MV-4-11 (cell line): Measurements from ENCODE around the gene CTNNBL1.
"Not testable (repeated sequence)": the region's sequence is repeated elsewhere in the genome, so short reads cannot be mapped to it uniquely, and the experiment has no call there.

Experiments
- DNase-seq: peaks from one replicate; lab custom pipeline; 2025; lab: John Stamatoyannopoulos, UW

Gene CTNNBL1, protein sequence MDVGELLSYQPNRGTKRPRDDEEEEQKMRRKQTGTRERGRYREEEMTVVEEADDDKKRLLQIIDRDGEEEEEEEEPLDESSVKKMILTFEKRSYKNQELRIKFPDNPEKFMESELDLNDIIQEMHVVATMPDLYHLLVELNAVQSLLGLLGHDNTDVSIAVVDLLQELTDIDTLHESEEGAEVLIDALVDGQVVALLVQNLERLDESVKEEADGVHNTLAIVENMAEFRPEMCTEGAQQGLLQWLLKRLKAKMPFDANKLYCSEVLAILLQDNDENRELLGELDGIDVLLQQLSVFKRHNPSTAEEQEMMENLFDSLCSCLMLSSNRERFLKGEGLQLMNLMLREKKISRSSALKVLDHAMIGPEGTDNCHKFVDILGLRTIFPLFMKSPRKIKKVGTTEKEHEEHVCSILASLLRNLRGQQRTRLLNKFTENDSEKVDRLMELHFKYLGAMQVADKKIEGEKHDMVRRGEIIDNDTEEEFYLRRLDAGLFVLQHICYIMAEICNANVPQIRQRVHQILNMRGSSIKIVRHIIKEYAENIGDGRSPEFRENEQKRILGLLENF

DNA sequence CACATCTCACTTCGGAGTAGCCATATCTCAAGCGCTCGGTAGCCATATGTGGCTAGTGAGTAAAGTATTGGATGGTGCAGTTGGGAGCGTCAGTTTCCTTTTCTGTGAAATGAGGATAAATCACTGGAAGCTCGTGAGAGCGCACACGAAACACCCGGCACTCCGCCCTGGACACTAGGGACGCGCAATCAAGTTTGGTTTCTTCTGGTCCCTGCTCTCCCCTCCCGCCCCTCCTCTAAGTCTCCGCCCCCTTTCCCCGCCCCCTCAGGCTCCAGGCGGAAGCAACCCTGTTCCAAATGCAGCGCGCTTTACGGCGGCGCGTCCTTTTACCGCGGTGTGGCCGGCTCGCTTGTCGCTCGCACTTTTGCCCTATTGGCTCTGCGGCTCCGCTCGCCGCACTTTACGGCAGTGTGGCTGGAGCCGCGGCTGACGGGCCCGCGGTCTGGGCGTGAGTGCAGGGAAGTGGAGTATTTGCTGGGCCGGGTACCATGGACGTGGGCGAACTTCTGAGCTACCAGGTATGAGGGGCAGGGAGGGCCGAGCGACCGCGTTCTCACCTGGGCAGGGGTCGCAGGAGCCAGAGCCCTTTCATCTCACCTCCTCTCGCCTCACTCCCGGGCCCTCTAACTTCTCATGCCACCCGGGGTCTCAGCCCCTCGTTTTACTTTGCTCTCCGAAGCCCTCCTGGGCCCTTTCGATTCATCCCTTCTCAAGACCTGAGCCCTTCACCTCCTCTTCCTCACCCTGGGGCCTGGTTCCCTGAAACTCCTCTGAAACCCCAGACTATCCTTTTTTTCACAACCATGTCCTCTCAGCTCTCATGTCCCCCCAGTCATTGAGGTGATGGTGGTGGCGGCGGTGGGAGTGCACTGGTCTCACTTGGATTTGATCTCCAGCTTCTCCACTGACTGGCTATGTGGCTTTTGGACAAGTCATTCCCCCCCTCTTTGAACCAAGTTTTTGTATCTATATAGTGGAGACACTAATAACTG lies at the start of gene CTNNBL1:
TSS of gene CTNNBL1 (plus strand) at position 396 of the 992 bp plus-strand sequence. CDS start at position 489, 93 bp downstream.
- peak; percentile 95 for DNase-seq

GRCh38 chr20:37644605-37645004 lies 49.2 kb upstream of the CTNNBL1 start:
- DNase-seq: no peak

DNA sequence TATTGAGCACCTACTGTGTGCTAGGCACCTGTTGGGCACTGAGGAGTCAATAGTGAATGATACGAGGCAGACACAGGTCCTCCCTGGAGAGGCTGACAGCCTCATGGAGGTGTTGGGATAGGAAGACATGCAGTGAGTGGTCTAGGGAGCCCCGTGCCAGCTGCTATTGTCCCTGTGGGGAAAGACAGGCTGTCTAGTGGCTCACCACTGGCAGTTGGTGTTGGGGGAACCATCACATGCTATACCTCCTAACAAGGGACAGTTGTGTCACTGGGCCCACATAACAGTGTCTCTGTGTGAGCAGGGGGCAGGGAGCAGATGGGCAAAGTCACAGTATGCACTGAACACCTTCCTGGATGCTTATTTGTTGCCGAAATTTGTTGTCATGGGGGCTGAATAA lies 45.9 kb upstream of the CTNNBL1 start:
- DNase-seq: no peak

DNA sequence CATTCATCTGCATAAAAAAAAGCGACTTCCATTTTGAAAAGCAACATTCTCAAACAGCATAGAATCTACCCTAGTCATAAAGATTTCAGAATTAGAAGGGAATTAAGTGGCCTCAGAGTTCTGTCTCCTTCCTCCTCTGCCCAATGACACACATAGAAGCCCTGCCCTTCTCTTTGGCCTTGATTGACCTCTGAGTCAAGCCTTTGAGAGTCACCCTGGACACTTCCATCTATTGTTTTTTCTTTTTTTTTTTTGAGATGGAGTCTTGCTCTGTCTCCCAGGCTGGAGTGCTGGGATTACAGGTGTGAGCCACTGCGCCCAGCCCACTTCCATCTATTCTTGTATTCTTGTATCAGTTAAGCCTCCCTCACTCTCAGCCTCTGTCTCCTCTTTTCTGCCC lies 44.8 kb upstream of the CTNNBL1 start:
- no peak for DNase-seq

DNA sequence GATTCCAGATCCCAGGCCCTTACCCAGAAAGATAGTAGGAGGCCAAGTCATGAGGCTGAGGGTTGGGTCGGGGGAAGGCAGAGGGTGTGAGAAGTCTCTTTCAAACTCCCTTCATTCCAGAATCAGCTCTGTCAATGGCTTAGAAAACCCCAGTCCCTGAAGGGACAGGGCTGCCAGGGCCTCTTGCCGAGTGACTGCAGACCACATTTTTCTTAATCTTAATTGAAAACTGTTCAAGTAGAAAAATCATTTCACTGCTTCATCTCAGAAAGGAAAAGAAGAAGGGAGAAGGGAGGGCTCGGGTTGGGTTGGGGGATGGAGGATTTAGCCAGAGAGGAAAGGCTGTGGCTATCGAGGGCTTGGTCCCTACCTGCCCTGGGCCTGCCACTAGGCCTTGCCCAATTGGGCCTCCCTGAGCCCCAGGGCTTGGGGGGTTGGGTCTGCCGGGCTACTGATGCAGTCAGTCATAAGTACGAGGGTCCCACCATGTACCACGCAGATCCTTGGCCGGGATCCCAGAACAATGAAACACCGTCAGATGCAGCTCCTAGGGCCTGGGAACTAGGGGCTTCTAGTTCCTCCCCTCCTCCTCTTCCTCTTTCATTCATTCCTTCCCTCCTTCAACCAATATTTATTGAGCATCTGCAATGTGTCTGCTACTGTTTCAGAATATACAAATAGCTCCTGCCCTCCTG lies 44.0 kb upstream of the CTNNBL1 start:
- no peak for DNase-seq

- DNase-seq: no peak
These were observed 43.2 kb upstream of the CTNNBL1 start for GRCh38 chr20:37650661-37651060.

DNA sequence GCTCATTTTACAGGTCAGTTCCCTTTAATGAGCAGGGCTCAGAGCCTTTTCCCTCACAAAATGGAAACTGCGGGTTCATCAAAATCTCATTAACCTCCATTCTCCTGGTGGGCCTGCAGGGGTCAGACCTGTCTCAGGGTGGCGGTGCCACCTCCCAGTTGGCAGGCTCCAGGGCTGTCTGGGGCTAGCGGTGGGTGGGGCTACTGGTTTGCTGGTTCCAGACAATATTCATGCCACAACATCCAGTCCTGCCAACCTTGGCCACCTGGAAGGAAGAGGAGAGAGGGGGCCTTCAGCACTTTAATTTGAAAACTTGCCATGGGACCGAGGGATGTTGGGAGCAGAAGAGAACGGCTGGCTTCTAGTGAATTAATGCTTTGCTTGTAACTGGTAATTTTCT lies 41.9 kb upstream of the CTNNBL1 start:
- DNase-seq: peak; percentile 19

DNA sequence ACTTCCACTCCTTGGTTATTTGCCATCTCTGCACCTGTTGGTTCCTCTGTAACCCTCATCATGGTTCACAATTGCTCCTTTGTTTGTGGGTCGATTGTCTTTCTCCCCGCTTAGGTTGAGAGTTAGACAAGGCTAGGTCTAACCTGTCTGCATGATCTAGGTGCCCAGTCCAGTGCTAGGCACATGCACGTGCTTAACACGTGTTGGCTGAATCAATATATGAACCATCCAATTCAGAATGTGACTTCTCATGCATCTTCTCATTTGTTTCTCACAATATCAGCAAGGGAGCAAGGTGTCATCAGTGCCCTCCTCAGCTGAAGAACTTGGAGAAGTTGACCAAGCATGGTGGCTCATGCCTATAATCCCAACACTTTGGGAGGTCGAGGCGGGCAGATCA lies 36.9 kb upstream of the CTNNBL1 start:
- DNase-seq: no peak

GRCh38 chr20:37657924-37658804 lies 35.7 kb upstream of the CTNNBL1 start:
- no peak for DNase-seq

DNA sequence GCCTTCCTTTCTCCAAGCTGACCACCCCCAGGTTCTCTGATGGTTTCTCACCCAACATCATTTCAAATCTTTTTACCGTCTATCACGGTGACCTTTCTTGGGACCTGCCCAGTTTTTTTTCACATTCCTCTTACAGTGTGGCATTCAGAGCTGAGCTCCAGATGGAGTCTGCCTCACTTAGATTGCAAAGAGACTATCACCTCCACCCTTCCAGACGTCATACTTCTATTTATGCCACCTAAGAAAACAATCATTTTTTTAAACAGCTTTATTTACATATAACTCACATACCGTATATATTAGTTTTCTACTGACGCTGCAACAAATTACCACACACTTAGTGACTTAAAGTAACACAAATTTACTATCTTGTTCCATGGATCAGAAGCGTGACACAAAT lies 32.3 kb upstream of the CTNNBL1 start:
- no peak for DNase-seq

- no peak for DNase-seq
These were observed 31.5 kb upstream of the CTNNBL1 start for GRCh38 chr20:37662308-37662707.

GRCh38 chr20:37664595-37664994 lies 29.2 kb upstream of the CTNNBL1 start:
- not testable (repeated sequence) for DNase-seq

GRCh38 chr20:37668166-37668565 lies 25.7 kb upstream of the CTNNBL1 start:
- DNase-seq: no peak

DNA sequence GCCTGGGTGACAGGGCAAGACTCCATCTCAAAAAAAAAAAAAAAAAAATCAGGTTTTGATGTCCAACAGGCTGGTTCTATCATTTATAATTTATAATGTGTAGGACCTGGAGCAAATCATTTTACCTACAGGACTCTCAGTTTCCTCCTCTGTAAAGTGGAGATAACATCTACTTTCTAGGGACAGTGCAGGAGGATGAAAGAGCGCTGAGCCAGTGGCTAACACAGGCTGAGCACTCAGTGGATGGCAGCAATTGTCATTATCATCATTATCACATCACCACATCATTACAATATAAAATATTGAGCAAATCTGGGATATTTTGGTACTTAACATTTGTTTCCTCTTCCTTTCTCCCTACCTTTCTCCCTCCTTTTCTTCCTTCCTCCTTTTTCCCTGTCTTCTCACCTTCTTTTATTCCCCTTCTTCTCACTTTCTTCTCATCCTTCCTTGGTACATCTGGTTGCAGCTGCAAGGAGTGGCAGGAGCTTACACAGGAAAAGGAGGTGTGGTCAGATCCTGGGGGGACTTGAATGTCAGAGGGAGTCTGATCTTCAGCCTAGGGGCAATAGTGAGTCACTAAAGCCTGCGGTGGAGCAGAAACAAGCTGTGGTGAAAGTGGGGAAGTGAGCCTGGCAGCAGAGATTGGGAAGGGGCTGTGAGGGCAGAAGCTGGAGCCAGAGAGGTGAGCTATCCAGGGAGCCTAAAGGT lies 24.6 kb upstream of the CTNNBL1 start:
- peak; percentile 86 for DNase-seq

DNA sequence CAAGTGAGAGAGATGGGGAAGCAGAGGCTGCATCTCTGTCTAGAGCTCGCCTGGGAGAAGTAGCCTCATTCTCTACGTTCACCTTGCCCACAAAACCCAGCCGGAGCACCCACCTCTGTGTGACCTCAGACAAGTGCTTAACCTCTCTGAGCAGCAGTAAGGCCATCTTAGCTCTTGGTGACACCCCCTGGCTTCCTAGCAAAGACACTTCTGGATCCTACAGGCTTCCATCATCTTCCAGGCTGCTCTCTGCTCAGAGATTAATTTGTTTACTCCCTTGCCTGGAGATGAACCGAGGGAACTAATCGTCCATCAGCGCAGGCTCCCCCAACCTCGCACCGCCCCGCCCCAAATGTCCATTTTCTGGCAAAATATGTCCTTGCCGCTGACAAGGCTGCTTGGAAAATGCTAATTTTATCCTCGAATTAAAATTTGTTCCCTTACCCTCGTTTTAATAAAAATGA lies 24.0 kb upstream of the CTNNBL1 start:
- no peak for DNase-seq

DNA sequence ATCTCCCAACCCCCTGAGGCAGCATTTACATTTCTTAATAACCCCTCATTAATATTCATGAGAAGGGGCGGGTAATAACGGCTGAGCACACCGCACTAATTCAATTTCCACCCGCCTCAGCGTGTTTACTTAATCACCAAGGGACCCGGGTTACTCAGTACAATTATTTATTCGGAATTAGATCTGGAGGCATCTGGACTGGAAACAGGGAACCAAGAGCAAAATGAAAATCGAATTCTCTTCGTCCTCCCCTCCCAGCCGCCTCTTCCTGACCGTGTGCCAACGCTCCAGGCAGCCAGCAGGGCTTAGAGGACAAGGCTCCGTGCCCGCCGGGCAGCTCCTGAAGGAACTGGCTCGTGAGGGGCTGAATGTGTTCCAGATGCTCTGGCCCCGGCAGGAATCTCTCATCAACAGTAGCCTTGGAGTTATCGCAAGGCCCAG lies 23.5 kb upstream of the CTNNBL1 start:
- no peak for DNase-seq

GRCh38 chr20:37672143-37672542 lies 21.7 kb upstream of the CTNNBL1 start:
- DNase-seq: no peak

GRCh38 chr20:37673444-37673843 lies 20.4 kb upstream of the CTNNBL1 start:
- DNase-seq: no peak

GRCh38 chr20:37676440-37676839 lies 17.4 kb upstream of the CTNNBL1 start:
- no peak for DNase-seq
